Transverse colon (tissue), 4 donors: Measurements from ENCODE around the gene NUP62CL. TPM values are rescaled to one million over a fixed set of nuclear protein-coding genes. Genes with fewer than 3 reads are reported as not detected.

Experiments used
- DNase-seq: peaks from one replicate; pipeline ENCODE4 v3.0.0-alpha.2; 2019
- H3K27ac ChIP-seq, 4 donors: fragments of 200-600 bp; sonication (generic); 2 replicates each; pipeline ENCODE4 v1.5.1; 2016 to 2018; ENCODE audit warnings: inconsistent platforms in 4 of 4
- H3K27me3 ChIP-seq: fragments of 200-600 bp; sonication (generic); 2 replicates; pipeline ENCODE4 v1.5.1; 2017; ENCODE audit warnings: inconsistent platforms
- H3K36me3 ChIP-seq, 4 donors: fragments of 200-600 bp; sonication (generic); 2 replicates each; pipeline ENCODE4 v1.5.1; 2017 to 2019; ENCODE audit warnings: inconsistent platforms in 4 of 4
- H3K4me1 ChIP-seq, 4 donors: fragments of 200-600 bp; sonication (generic); 2 replicates each; pipeline ENCODE4 v1.5.1; 2017 to 2020; ENCODE audit warnings: inconsistent platforms in 4 of 4
- H3K4me3 ChIP-seq, 4 donors: fragments of 200-600 bp; sonication (generic); 1 replicate in 1 of 4; 2 replicates in 3 of 4; pipeline versions ENCODE4 v1.5.1 to v1.6.1; 2017 to 2019; ENCODE audit warnings: inconsistent platforms in 4 of 4
- H3K9me3 ChIP-seq, 2 donors: fragments of 200-600 bp; sonication (generic); 2 replicates each; pipeline ENCODE4 v1.5.1; 2017 to 2019; ENCODE audit warnings: inconsistent platforms in 2 of 2
- EP300 ChIP-seq: sonication (generic); formaldehyde crosslinking; IDR thresholded peaks from one replicate; pipeline ENCODE4 v1.6.1; 2017; ENCODE audit warnings: antibody characterized with exemption, low read depth
- POLR2A ChIP-seq: fragments of 450-650 bp; IDR thresholded peaks from one replicate; pipeline ENCODE4 v1.6.1; 2016; ENCODE audit warnings: antibody characterized with exemption, mild to moderate bottlenecking, moderate library complexity
- POLR2AphosphoS5 ChIP-seq, 3 donors: sonication (generic); formaldehyde crosslinking; IDR thresholded peaks; one replicate each; pipeline ENCODE4 v1.6.1; 2016; ENCODE audit warnings: antibody characterized with exemption in 3 of 3
- WGBS, 2 donors: methylation state at CpG; one replicate each; pipeline ENCODE4 v1.1.5; 2018; ENCODE audit warnings: low coverage in 1 of 2; 5-methylcytosine and 5-hydroxymethylcytosine counted together
- in situ Hi-C, 4 donors: fragments of 200-750 bp; cut with MboI; loops; one replicate each; pipeline versions ENCODE4 v1.15.0 to v1.15.1; 2017; ENCODE audit warnings: low sequenced_read_pairs in 3 of 4, low pct_ligation_motif_present in 1 of 4, low pct_unique_long_range_greater_than_20kb in 1 of 4
- intact Hi-C: fragments of 100-400 bp; cut with DNase I; formaldehyde crosslinking; loops from one replicate; pipeline ENCODE4 v1.15.1; 2023; ENCODE audit warnings: low total_unique reads
- total RNA-seq, 4 donors: library from RNA; depleted of rRNA; stranded (reverse); fragments of >200 nt; gene quantifications; one replicate each; pipeline ENCODE4 v1.1.0, GENCODE V29; 2016
- TF ChIP-seq, protein P1 (sequence below), 5 experiments: fragments of 200-600 bp in 3 of 5; fragments of 450-650 bp in 2 of 5; sonication (generic) in 3 of 5; IDR thresholded peaks; 1 replicate in 2 of 5; 2 replicates in 3 of 5; pipeline ENCODE4 v1.5.1; 2016 to 2017; ENCODE audit warnings: antibody characterized with exemption in 5 of 5, inconsistent platforms in 3 of 5, mild to moderate bottlenecking in 2 of 5, moderate library complexity in 1 of 5

NUP62CL gene
- total RNA-seq, 4 donors from 2014 or later: 1.5 to 6.4 (median 3.5) TPM; not detected in 1

DNA sequence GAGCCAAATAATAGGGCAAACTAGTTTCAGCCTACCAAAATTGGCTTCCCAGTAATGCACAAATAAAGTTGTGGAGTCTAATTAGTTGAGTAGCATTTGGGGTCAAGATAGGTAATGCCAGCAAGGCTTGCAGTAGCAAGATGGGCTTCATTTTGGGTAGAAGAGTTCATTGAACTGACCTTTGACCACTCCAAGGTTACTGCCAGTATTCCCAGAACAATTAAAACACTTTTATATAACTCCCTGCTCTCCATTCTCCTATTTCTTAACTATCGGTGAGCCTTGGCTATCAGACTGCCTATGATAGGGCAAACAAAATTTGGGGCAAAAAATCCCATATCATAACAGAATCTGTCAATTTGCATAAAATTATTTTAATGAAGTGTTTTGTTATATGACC, 7.2 kb upstream of the NUP62CL start:
- no peak overlapping the region for H3K27ac ChIP-seq
- intact Hi-C loops (no loop called here), in situ Hi-C loops (no loop called here)
- H3K4me1 ChIP-seq: no peaks in the 10 kb centered on the region
- H3K36me3 ChIP-seq: no peaks in the 10 kb centered on the region
- no peak overlapping the region for H3K4me3 ChIP-seq
- no peak for DNase-seq
- TF ChIP-seq, protein P1, sequence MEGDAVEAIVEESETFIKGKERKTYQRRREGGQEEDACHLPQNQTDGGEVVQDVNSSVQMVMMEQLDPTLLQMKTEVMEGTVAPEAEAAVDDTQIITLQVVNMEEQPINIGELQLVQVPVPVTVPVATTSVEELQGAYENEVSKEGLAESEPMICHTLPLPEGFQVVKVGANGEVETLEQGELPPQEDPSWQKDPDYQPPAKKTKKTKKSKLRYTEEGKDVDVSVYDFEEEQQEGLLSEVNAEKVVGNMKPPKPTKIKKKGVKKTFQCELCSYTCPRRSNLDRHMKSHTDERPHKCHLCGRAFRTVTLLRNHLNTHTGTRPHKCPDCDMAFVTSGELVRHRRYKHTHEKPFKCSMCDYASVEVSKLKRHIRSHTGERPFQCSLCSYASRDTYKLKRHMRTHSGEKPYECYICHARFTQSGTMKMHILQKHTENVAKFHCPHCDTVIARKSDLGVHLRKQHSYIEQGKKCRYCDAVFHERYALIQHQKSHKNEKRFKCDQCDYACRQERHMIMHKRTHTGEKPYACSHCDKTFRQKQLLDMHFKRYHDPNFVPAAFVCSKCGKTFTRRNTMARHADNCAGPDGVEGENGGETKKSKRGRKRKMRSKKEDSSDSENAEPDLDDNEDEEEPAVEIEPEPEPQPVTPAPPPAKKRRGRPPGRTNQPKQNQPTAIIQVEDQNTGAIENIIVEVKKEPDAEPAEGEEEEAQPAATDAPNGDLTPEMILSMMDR (IDR thresholded peaks at IDR 0.05): no peak
- TF ChIP-seq POLR2A (no peak), EP300 (no peak), POLR2AphosphoS5 (IDR thresholded peaks at IDR 0.05) (no peak)
- WGBS, 2 donors: 50 to 78% methylated on average over 1 of the region's 1 CpG
- H3K9me3 ChIP-seq: no peaks in the 10 kb centered on the region
- no peaks in the 10 kb centered on the region for H3K27me3 ChIP-seq

DNA sequence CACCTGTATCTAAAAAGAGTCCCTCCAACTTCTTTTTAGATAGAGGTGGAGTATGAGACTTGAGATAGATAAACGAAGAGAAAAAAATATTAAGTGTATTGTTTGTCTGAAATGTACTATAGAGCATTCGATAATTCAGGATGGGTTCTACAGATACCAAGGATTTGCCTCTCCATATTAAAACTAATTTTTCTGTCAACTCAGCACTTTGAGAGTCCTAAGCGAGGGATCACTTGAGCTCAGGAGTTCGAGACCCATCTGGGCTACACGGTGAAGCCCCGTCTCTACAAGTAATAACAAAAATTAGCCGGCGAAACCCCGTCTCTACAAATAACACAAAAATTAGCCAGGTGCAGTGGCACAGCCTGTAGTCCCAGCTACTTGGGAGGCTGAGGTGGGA, 1.7 kb upstream of the NUP62CL start:
- Histone ChIP-seq H3K27ac (no peak overlapping the region), H3K9me3 (no peaks in the 10 kb centered on the region), H3K4me3 (no peak overlapping the region), H3K36me3 (no peaks in the 10 kb centered on the region), H3K4me1 (no peaks in the 10 kb centered on the region), H3K27me3 (no peaks in the 10 kb centered on the region)
- no peak for DNase-seq
- intact Hi-C loops (no loop called here), in situ Hi-C loops (no loop called here)
- TF ChIP-seq EP300 (no peak), POLR2A (no peak), POLR2AphosphoS5 (IDR thresholded peaks at IDR 0.05) (no peak)
- TF ChIP-seq, protein P1 (IDR thresholded peaks at IDR 0.05): no peak
- 89 to 100% methylated on average over 4 to 9 of the region's 9 CpGs for WGBS, 2 donors

DNA sequence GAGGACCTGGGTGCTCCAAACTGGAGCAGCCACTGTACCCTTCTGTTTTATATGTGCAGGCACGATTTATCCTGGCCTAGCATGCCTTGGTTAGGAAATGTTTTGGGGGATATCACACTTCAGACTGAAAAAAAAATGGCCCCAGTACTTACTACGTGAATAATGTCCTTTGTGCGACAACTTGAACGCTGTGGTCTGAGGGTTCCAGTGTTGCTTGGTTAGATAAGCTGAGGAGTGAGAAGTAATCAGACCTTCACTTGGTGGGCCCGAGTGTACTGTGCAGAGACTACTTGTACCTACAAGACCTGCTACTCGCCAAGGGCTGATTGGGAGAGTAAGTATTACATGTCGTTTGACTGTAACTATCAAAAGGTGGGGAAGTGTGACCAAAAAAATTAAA, 856 bp upstream of the NUP62CL start:
- in situ Hi-C loops: no loop called here
- H3K27me3 ChIP-seq: no peaks in the 10 kb centered on the region
- no peaks in the 10 kb centered on the region for H3K4me1 ChIP-seq
- no peak overlapping the region for H3K27ac ChIP-seq
- DNase-seq: no peak
- H3K36me3 ChIP-seq: no peaks in the 10 kb centered on the region
- intact Hi-C loops: no loop called here
- H3K9me3 ChIP-seq: no peaks in the 10 kb centered on the region
- 83 to 100% methylated on average over 1 to 7 of the region's 7 CpGs for WGBS, 2 donors
- no peak for TF ChIP-seq POLR2AphosphoS5 (IDR thresholded peaks at IDR 0.05)
- TF ChIP-seq, protein P1 (IDR thresholded peaks at IDR 0.05): no peak
- no peak for TF ChIP-seq EP300
- TF ChIP-seq POLR2A: no peak
- no peak overlapping the region for H3K4me3 ChIP-seq

DNA sequence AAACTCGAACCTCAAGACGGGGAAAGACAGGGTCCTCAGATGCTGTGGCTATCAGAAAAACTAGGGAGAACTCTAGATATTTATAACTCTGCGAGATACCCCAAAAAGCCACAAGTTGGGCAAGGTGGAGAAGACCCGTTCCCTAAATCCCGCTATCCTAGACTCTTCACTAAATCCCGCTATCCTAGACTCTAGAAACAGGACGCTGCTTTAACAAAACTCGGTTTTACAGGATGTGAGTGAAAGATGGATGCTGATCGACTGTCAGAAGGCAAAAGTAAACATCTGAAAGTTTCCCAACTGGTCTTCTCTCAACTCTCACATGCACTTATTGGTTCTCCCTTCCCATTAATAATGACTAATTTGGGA, 448 bp upstream of the NUP62CL start:
- H3K4me1 ChIP-seq: no peaks in the 10 kb centered on the region
- H3K4me3 ChIP-seq: peak overlapping the region in 1 of 4 donors; percentile 57
- H3K27me3 ChIP-seq: no peaks in the 10 kb centered on the region
- TF ChIP-seq POLR2AphosphoS5 (IDR thresholded peaks at IDR 0.05) (no peak), POLR2A (no peak), EP300 (no peak)
- TF ChIP-seq, protein P1 (IDR thresholded peaks at IDR 0.05): no peak
- in situ Hi-C loops: no loop called here
- no peaks in the 10 kb centered on the region for H3K9me3 ChIP-seq
- 74% methylated on average over 9 of the region's 9 CpGs; no CpG with 5 or more reads in 1 of the 2 donors for WGBS, 2 donors
- H3K27ac ChIP-seq: no peak overlapping the region
- intact Hi-C loops: no loop called here
- no peaks in the 10 kb centered on the region for H3K36me3 ChIP-seq
- no peak for DNase-seq
